HG03378 (cell line): ENCODE measurements around the gene RBPMS2.
"Not testable (repeated sequence)": the region's sequence is repeated elsewhere in the genome, so short reads cannot be mapped to it uniquely, and the experiment has no call there.

Experiments used
- ATAC-seq: cut with Tn5 transposase; IDR thresholded peaks from one replicate; pipeline ENCODE4 v1.9.1; 2021; ENCODE audit warnings: mild to moderate bottlenecking, moderate library complexity; ENCODE audit not compliant: unreplicated experiment

RBPMS2 gene

DNA sequence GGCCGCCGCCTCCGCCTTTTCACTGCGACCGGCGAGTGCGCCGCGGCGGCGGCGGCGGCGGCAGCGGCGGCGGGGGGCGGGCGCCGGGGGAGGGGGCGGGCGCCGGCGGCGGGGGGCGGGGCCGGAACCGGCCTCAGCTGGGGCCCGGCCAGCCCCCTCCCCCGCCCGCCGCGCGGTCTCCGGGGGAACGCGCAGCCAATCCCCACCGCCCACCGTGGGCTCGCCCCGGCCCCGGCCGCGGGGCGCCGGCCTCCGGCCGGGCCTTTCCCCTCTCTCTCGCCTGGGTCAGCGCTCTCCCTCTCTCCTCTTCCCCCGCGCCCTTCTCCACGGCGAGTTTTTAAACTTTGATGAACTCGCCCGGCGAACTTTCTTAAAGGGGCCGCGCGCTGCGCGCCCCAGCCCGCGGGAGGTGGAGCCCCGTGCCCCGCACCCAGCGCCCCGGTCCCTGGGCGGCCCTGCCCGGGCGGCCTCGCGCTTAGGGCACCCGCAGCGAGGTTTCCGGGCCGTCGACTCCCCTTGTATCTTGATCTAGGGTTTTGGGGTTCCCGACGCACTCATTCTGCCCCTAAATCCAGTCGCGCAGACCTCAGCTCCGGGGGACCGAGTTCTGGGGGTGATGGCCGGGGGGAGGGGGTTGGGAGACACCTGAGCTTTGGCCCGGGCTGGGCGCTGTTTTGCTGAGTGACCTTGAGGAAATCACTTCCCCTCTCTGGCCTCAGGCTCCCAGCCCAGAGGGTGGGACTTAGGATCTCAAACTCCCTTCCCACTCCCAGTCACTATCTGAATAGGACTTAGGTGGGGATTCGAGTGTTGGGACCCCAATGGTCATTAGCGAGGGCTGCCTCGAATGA, at the start of gene RBPMS2:
TSS of gene RBPMS2 (minus strand) at position 39 of the 851 bp plus-strand sequence. CDS start 270 bp downstream, outside the sequence.
- no peak for ATAC-seq

DNA sequence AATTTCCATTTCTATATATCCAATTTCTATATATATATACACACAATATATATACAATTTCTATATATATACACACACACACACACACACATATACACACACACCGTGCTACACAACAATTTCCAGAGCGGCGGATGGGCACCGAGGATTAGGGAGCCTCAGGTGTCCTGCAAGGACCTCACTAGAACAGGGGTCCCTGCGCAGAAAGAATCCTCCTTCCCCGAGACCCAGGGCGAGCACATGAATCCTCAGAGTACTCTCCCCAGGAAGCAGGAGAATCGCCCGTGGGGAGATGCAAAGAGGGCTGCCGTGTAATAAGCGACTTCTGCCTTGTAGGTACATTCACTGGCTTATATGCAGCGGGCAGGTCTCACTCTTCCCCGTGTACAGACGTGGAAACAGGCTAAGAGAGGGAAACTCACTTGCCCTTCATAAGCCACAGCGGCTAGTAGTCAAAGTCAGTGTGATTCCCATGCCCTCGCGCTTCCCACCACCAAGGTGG, 49.6 kb upstream of the RBPMS2 start:
- no peak for ATAC-seq

DNA sequence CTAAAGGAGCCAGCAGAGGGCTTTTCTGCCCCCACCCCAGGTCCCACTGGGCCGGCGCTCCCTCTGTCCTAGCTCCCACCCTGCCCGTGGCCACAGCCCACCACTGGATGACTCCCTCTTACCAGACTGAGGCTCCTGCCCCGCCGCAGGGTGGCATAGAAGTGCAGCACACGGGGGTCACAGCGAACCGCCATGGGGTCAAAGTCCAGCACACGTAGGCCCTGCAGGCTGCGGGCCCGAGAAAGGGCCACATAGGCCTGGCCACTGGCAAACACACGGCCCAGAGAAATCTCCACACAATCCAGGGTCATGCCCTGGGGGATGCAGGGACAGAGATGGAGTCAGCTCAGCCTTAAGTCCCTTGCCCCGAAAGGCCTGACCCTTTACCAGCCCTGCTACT, 41.1 kb upstream of the RBPMS2 start:
- ATAC-seq: no peak

DNA sequence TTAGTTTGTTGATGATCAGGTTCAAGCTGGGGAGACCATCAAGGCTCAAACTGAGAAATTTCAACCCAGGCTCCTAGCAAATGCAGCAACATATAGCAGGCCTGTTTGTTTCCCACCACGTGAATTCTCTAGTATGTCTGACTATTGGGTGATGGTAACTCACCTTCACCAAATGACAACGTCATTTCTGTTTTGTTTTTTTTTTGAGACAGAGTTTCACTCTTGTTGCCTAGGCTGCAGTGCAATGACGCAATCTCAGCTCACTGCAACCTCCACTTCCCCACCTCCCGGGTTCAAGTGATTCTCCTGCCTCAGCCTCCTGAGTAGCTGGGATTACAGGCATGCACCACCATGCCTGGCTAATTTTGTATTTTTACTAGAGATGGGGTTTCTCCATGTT, 39.6 kb upstream of the RBPMS2 start:
- not testable (repeated sequence) for ATAC-seq

DNA sequence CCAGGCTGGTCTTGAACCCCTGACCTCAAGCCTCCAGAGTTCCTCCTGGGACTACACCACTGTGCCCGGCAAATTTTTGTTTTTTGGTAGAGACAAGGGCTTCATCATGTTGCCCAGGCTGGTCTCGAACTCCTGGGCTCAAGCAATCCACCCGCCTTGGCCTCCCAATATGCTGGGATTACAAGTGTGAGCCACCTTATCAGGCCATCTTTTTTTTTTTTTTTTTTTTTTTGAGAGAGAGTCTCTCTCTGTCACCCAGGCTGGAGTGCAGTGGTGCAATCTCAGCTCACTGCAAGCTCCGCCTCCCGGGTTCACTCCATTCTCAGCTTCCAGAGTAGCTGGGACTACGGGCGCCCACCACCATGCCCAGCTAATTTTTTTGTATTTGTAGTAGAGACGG, 38.9 kb upstream of the RBPMS2 start:
- not testable (repeated sequence) for ATAC-seq

DNA sequence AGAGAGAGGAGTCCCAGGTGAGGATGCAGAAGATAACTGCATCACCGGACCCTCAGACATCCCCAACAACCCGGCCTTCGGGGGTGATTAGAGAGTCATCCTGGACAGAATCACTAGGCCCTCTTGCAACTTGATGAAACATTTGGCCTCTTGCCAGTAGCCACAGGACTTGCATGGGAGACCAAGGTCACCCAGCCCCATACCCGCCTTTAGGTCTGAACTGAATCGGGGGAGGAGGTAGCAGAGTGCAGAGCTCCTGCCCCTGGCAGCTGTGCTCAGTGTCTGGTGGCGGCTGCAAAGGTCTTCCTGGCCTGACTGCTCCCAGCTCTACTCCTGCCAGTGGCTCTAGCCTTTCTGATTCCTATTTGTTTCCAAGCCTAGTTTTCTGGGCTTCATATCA, 37.7 kb upstream of the RBPMS2 start:
- no peak for ATAC-seq

DNA sequence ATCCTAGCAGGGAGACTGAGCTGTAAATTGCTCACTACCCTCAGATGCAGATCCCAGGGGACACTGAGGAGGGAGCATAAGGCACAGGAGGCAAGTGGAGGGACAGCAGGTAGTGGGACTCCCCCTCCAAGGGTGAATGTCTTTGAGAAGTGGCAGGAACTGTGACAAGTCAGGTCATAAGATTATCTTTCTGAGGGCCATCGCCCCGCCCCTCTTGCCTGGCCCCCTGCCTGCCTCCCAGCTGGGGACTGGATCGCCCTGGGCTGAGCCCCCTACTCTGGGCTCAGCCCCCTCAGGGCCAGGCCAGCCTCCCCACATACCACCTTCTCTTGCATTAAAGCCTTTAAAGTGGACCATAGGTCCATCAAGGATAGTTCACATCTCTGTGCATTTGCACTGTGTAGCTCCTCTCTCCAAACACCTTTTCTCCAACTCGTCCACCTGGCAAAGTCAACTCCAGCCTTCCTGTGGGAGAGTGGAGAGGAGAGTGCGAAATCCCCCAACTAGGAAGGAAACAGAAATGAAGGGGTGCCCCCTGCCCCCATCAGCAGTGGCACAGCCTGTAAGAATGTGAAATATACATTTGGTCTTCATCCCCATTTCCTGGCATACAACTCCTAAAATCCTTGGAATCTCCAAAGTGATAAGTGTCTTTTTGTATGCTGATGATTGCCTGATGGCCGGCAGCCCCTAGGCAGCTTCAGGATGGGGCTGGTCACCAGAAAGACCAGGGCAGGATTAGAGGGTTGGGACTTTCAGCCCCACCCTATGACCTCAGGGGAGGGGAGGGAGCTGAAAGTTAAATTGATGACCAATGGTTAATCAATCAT, 35.3 kb upstream of the RBPMS2 start:
- ATAC-seq: no peak

DNA sequence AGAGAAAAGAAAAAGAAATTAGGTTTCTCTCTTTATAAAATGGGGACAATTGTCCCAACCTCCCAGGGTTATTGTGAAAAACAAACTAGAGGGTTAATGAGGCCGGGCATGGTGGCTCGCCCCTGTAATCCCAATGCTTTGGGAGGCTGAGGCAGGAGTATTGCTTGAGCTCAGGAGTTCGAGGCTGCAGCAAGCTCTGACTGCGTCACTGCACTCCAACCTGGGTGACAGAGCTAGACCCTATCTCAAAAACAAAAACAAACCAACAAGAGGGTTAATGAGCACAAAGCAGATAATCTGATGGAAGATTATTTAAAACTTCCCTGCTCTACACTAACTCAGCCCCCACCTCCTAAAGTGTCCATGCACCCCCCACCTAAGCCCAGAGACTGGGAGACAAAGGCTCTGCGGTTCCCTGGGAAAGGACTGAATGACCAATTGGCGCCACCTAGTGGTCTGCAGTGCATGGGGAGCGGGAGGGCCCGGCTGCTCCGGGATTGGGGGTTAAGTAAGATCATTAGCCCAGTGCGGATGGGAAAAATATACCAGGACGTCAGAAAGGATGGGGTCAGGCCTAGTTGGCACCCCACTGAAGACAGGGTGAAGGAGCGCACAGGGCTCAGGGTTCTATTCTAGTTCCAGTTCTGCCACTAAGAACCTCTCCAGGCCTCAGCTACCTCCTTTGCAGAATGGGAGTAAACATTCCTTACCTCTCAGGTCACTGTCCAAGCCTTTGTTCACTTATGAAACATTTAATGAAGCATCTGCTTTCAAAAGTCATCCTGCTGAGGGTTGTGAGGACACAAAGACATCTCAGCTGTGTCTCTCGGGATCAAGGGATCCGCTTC, 34.5 kb upstream of the RBPMS2 start:
- ATAC-seq: no peak

DNA sequence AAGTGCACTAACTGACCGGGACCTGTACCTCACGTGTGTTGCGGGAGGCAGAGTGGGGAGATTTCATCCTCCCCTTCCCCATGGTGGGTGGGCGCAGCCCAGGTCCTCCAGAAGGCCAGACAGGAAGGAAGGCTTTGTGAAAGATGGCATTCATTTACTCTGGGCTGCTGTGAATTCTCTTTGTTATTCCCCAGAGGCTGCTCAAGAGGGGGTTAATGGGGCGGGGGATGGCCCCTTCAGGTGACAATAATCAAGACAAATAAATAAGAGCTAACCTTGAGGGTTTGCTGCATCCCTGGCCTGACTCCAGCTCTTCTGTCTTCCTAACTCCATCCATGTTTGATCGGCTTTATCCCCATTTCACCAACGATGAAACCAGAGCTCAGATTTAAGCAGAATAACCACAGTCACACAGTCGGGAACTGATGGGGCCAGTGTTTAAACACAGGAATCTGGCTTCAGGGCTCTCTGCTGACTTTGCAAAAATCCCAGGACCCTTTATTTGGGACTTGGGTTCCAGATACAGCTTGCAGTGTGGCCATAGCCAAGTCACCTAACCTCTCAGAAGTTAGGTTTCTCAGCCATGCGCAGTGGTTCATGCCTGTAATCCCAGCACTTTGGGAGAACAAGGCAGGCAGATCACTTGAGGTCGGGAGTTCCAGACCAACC, 33.5 kb upstream of the RBPMS2 start:
- no peak for ATAC-seq

DNA sequence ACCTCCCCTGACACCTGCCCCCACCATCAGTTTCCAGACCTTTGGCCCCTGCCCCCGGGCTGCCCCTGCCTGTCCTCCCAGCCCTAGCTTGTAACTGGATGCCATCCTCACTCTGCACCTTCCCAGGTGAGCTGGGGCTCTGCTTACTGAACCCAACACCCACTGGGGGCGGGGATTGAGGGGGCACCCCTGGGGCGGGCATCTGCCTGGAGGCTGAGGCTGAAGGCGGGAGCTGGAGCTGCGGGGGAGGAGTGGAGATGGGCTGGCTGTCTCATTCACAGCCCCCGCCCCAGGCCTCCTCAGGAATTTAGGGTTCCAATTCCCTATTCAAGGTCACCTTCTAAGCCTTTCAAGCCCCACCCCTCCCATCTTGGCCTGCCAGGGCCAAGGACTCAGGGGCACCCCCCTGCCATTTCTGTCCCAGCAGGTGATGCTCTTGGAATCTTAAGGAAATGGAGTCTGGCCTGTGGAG, 32.4 kb upstream of the RBPMS2 start:
- no peak for ATAC-seq

DNA sequence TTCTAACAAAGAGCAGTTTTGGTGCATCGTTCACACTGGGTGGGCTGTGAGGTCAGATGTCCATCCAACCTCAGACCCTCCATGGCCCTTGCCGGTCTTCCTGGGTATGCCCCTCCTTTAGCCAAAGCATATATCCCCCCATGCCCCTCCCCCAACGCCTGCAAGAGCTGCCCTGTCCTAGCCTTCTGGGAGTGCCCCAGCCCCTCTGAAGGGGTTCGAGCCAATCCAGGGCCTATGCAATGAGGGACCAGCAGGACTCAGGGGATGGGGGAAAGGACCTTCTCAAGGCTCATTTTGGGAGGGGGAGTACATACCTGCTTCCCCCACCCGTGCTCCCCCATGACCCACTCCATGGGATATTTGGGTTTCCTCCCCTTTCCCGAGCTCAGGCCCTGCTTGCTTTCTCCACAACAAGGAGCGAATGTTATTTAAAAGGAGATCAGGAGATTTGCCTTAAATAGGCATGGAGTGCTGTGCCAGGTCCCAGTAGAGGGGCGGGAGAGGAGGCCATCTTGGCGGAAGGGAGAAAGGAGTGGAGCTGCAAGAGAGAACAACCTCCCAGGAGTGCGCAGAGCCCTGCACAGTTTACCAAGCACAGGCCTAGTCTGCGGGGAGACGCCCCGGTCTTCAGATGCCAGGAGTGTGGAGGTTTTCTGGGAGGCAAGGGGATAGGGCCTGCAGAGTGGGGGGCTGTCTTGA, 31.8 kb upstream of the RBPMS2 start:
- no peak for ATAC-seq

DNA sequence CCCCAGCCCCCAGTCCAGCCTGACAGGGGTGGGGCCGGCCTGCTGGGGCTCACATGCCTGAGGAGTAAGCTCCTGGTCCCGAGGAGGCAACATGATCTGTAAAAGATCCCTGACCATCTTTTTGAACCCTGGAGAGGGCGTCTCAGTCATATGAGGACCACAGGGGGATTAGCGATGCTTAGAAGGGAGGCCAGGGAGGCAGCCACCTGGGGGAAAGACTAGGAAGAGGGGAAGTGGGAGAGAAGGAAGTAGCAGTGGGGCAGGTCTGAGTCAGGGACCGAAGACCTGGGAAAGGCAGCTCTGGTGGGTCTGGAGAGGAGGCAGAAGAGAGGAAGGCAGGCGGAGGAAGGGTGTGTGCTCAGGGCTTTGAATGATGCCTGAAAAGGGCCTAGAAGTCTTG, 31.1 kb upstream of the RBPMS2 start:
- ATAC-seq: no peak

DNA sequence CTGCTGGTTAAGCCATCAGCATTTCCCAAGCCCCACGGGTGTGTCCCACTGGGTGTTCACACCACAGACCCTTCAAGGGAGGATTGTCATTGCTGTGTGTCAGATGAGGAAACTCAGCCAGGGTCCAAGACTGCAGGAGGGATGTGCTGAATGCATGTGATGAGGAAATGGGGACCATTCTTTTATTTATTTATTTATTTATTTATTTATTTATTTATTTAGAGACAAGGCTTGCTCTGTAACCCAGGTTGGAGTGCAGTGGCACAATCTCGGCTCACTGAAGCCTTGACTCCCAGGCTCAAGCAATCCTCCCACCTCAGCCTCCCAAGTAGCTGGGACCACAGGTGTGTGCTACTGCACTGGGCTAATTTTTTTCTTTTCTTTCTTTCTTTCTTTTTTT, 29.2 kb upstream of the RBPMS2 start:
- ATAC-seq: no peak

DNA sequence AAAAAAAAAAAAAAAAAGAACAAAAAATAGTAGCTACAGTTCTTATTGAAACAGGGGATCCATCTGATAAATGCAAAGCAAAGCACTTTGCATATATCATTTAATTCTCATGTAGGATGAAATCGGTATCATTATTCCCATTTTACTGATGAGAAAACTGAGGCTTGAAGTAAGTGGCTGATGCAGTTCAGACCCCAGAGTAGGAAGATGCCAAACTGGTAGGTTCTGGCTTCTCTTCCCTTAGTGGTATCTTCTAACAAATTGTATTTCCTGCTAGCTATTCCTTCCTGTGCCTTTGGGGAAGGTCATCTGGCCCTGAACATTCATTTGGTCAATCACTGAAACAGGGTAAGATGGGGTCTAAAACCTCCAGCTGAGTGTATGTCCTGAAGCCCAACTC, 28.1 kb upstream of the RBPMS2 start:
- ATAC-seq: no peak

DNA sequence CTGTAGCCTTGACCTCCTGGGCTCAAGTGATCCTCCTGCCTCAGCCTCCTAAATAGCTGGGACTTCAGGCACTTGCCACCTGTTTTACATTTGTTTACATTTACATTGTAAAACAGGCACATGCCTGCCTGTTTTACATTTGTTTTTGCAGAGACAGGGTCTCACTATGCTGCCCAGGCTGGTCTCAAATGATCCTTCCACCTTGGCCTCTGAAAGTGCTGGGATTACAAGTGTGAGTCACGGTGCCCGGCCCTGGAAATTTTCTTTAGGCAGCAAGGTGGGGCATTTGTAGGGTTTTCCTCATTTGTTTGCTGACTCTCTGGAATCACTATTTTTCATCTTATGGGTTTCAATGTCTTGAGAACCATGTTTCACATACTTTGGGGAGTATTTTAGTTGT, 25.1 kb upstream of the RBPMS2 start:
- ATAC-seq: no peak

DNA sequence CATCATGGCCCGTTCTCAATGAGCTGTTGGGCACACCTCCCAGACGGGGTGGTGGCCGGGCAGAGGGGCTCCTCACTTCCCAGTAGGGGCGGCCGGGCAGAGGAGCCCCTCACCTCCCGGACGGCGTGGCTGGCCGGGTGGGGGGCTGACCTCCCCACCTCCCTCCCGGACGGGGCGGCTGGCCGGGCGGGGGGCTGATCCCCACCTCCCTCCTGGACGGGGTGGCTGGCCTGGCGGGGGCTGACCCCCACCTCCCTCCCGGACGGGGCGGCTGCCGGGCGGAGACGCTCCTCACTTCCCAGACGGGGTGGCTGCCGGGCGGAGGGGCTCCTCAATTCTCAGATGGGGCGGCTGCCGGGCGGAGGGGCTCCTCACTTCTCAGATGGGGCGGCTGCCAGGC, 23.5 kb upstream of the RBPMS2 start:
- ATAC-seq: not testable (repeated sequence)

DNA sequence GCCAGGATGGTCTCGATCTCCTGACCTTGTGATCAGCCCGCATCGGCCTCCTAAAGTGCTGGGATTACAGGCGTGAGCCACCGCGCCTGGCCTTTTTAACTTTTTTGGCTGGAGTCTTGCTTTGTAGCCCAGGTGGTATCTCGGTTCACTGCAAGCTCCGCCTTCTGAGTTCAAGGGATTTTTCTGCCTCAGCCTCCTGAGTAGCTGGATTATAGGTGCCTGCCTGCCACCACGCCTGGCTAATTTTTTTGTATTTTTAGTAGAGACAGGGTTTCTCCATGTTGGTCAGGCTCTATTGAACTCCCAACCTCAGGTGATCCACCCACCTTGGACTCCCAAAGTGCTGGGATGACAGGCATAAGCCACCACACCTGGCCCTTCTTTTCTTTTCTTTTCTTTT, 20.5 kb upstream of the RBPMS2 start:
- not testable (repeated sequence) for ATAC-seq

DNA sequence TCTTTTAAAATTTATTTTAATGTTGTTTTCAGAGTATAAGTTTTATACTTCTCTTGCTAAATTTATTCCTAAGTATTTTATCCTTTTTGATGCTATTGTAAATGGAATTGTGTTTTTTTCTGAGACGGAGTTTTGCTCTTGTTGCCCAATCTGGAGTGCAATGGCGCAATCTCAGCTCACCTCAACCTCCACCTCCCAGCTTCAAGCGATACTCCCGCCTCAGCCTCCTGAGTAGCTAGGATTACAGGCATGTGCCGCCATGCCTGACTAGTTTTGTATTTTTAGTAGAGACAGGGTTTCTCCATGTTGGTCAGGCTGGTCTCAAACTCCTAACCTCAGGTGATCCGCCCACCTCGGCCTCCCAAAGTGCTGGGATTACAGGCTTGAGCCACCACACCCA, 19.9 kb upstream of the RBPMS2 start:
- not testable (repeated sequence) for ATAC-seq

DNA sequence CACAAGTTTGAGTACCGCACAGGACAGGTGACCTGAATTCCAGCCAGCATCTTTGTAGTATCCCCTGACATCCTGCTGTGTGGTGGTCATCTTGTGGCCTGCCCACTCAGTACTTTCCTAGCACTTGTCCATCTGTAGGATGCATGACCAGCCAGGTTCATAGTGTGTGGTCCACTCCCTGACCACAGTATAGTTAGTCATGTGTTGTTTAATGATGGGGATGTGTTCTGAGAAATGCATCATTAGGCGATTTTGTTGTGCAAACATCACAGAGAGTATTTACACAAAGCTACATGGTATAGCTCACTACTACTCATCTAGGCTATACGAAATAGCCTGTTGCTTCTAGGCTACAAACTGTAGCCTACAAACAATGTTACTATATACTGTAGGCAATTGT, 16.9 kb upstream of the RBPMS2 start:
- ATAC-seq: no peak

DNA sequence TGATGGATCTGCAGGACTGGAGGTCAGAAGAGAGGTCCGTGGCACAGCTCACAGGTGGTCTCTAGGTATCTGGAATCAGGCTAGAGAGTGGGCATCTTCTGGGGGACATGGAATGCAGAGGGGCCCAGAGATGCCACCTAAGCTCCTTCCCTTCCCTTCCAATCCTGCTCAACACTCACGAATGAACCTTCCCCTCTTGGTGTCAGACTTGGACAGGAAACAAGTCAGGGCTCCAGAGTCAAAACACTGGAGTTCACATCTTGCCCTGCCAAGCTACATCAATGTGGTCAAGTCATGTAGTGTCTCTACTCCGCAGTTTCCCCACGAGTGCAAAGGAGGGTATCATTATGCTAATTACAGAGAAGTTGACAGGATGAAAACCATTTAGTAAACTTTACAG, 16.0 kb upstream of the RBPMS2 start:
- no peak for ATAC-seq
